GM12801 (cell line): ENCODE results near the gene FUNDC2.

Experiments used
- TF ChIP-seq, protein P1 (sequence below): IDR thresholded peaks from one replicate; pipeline ENCODE4 v1.5.1; 2011; ENCODE audit warnings: control low read depth; ENCODE audit not compliant: insufficient read length; ENCODE audit errors: extremely low read depth

FUNDC2 gene, protein sequence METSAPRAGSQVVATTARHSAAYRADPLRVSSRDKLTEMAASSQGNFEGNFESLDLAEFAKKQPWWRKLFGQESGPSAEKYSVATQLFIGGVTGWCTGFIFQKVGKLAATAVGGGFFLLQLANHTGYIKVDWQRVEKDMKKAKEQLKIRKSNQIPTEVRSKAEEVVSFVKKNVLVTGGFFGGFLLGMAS

DNA sequence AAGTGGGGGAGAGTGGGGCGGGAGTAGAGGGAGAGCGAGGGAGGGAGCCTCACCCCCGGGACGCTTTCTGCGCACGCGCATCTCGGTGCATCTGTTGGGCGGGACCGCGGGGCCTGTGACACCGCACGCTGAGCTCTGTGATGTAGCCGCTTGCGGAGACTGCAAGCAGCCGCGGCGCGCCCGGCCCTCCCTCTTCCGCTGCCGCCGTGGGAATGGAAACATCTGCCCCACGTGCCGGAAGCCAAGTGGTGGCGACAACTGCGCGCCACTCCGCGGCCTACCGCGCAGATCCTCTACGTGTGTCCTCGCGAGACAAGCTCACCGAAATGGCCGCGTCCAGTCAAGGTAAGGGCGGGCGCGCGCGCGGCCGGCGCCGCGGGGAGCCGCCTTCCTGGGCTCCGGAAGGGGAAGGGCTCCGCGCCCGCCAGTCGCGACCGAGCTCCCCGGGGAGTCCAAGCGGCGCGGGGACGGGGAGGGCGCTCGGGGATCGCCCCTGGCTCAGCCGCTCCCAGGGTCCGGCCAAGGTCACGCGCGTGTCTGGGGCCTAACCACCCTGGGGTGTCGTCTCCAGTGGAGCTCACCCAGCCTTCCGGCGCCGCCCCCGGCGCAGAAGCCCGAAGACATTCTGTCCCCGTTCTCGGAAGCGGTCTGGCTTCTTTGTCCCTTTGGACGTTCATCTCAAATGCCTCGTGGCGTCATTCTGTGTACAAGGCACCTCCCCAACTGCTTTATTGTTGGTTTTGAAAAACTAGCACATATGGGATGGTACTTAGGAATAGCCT lies at the start of gene FUNDC2:
FUNDC2 (plus strand) TSS at position 118 of the 782 bp plus-strand sequence; CDS start at position 213, 95 bp downstream.
- TF ChIP-seq, protein P1, sequence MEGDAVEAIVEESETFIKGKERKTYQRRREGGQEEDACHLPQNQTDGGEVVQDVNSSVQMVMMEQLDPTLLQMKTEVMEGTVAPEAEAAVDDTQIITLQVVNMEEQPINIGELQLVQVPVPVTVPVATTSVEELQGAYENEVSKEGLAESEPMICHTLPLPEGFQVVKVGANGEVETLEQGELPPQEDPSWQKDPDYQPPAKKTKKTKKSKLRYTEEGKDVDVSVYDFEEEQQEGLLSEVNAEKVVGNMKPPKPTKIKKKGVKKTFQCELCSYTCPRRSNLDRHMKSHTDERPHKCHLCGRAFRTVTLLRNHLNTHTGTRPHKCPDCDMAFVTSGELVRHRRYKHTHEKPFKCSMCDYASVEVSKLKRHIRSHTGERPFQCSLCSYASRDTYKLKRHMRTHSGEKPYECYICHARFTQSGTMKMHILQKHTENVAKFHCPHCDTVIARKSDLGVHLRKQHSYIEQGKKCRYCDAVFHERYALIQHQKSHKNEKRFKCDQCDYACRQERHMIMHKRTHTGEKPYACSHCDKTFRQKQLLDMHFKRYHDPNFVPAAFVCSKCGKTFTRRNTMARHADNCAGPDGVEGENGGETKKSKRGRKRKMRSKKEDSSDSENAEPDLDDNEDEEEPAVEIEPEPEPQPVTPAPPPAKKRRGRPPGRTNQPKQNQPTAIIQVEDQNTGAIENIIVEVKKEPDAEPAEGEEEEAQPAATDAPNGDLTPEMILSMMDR: no peak

DNA sequence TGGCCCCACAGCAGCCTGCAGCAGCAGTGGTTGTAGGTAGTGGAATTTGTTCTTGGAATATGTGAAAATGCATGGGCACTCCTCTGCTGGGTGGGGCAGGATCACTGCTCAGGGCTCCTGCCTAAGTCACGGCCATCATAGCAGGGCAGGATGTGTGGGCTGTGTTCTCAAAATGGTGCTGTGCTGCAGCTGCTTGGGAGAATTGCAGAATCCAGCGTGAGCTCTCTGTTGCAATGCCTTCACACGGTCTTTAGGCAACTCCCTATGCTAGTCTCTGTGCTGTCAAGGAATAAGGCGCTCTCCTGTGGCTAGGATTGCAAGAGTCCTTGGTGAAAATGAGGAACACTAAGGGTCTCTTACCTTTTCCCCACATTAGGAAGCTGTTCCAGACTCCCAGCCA lies 47.0 kb upstream of the FUNDC2 start:
- TF ChIP-seq, protein P1: no peak

DNA sequence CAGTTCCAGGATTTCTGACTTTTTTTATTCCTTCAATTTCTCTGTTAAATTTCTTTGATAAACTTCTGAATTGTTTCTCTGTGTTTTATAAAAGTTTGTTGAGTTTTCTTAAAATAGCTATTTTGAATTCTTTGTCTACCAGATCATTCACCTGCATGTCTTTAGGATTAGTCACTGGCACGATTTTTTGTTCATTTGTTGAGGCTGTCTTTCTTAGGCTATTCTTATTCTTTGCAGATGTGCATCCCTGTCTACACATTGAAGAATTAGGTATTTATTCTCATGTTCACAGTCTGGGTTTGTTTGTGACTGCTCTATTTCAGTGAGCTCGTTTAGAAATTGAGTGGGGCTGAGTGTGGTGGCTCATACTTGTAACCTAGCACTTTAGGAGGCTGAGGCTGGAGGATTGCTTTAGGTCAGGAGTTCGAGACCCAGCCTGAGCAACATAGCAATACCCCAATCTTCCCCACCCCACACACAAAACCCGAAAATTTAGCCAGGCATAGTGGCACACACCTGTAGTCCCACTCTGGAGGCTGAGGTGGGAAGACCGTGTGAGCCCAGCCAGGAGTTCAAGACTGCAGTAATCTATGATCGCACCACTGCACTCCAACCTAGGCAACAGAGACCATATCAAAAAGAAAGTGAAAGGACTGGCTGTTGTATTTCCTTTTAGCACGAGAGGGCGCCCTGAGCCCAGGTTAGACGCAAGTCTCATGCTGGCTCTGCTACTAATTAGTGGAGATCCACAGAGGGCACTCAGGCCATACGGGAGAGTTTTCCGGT lies 46.1 kb upstream of the FUNDC2 start:
- TF ChIP-seq, protein P1: no peak

DNA sequence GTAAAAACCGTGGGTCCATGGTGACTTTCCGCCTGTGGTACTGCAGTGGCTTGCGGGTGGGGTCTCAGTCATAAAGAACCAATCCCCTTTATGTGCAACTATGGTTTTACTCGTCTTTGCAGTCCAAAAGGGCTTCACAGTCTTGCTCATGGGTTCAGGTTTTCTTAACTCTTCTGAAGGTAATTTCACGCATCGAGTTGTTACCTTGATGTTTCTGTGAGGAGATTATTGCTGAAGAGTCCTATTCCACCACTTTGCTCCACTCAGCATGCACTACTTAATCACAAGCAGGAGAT lies 45.6 kb upstream of the FUNDC2 start:
- TF ChIP-seq, protein P1: no peak

DNA sequence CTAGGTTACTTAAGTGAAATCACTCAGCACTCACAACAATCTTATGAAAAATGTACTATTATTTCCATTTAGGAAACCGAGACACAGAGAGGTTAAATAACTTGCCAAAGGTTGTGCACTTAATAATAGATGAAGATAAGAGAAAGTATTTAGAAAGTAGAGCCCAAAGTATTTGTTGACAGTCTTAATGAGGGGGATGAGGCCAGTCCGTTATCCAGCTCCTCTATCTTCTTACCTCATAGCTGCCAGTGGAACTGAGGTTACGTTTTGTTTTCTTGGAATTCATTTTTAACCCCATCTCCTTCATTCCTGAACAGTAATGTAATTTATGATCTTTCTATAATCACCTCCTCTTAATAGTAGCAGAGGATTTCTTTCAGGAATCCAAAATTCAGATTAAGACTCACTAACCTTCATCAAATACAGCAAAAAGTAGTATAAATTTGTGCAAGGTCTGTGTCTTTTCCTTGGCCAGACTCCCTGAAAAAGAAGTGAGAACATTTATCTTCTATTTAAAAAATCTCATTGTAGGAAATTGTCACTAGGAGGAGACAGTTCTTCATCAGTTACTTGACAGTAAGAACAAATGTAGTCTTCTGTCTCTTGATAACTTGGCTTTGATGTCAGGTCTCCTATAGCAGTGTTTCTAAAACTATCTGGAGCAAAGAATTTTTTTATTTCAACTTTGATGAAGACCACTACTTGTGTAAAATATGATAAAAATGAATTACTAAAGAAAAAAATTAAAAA lies 39.6 kb upstream of the FUNDC2 start:
- TF ChIP-seq, protein P1: no peak

DNA sequence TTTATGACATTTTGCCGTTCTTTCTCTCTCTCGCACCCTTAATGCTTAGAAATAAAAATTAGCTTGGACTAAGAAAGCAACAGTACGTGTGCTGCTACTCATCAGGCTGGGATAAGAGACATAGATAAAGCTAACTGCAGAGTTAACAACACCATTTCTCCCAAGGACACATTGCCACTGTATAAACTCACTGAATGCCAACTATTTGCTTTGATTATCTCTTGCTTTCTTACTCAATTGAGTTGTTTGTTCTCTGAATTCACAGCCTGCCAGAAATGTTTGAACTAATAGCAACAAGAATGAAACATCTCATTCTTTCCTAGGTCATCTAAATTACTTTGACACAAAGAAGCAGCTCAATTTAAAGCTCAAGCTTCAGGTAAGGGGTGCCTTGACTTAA lies 38.7 kb upstream of the FUNDC2 start:
- TF ChIP-seq, protein P1: no peak

DNA sequence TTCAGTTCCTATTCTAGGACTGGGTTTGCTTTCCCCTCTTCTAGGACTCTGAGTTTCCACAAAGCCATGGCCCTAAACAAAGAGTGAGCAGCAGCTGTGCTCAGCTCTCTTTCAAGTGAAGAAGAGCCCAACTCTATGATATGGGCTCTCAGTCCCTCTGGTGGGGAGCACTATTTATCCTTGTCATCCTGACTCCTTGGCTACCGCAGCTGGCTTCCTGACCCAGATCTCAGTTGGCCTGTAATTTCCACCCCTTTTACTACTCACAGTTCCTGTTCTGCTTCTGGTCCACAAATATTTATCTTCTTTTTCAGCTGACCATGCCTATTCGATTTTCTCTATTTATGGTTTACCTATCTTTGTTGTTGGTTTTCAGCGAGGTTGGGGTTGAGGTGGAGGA lies 37.9 kb upstream of the FUNDC2 start:
- TF ChIP-seq, protein P1: no peak
